Measurements from ENCODE around the gene SLFNL1.
A peak's percentile ranks its signal among the peaks of the same experiment; 100 is the strongest.

SLFNL1 gene

GRCh38 chr1:40983286-40983685 is 38.2 kb downstream of the SLFNL1 start:
- TF ChIP-seq TAF1 (IDR thresholded peaks at IDR 0.05; ENCODE audit: borderline replicate concordance, insufficient read depth, low read length), result no peak
- TF ChIP-seq POLR2AphosphoS5 (IDR thresholded peaks at IDR 0.05; ENCODE audit: low read depth, low read length), result no peak
- TF ChIP-seq FOXP2 (optimal IDR thresholded peaks at IDR 0.05; ENCODE audit: borderline replicate concordance, extremely low read depth, extremely low read length, insufficient read depth), result no peak
- TF ChIP-seq SIN3A (IDR thresholded peaks at IDR 0.05; ENCODE audit: borderline replicate concordance, insufficient read depth, low read length), result no peak
- TF ChIP-seq REST (IDR thresholded peaks at IDR 0.05; ENCODE audit: insufficient read depth in 1 of 2, low read depth in 2 of 2, low read length in 2 of 2), result no peak

- no peak for TF ChIP-seq FOXP2 (optimal IDR thresholded peaks at IDR 0.05; ENCODE audit: borderline replicate concordance, extremely low read depth, extremely low read length, insufficient read depth)
- no peak for TF ChIP-seq TAF1 (IDR thresholded peaks at IDR 0.05; ENCODE audit: borderline replicate concordance, insufficient read depth, low read length)
These were observed 38.8 kb downstream of the SLFNL1 start for GRCh38 chr1:40982721-40983120.

GRCh38 chr1:40981691-40982448 is 39.7 kb downstream of the SLFNL1 start:
- TF ChIP-seq SIN3A (IDR thresholded peaks at IDR 0.05; ENCODE audit: borderline replicate concordance, insufficient read depth, low read length) (no peak), POLR2AphosphoS5 (IDR thresholded peaks at IDR 0.05; ENCODE audit: low read depth, low read length) (no peak), REST (IDR thresholded peaks at IDR 0.05; ENCODE audit: insufficient read depth in 1 of 2, low read depth in 2 of 2, low read length in 2 of 2) (no peak)

GRCh38 chr1:40980453-40981121 is 40.9 kb downstream of the SLFNL1 start:
- TF ChIP-seq SIN3A (IDR thresholded peaks at IDR 0.05; ENCODE audit: borderline replicate concordance, insufficient read depth, low read length) (0 out of 2 replicates have a peak, but pooled peaks have one; percentile 3), REST (IDR thresholded peaks at IDR 0.05; ENCODE audit: insufficient read depth in 1 of 2, low read depth in 2 of 2, low read length in 2 of 2) (no peak; a peak in 1 of 4 replicates)

DNA sequence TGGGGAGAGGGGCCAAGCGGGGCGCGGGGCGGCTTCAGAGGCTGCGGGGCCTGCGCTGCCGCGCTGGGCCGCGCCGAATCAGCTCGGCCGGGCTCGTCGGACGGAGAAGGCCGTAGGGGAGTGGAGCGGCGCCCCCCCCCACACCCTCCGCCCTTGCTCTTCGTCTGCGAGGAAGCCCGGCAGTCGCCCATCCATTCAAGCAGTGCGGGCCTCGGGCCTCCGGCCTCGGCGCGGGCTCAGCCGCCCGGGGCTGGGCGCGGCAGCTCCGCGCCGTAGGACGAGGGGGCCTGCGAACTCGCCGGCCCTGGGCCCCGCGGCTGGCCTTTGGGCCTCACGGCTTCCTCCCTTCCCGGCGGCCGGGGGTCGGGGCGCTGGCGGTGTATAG is 41.5 kb downstream of the SLFNL1 start:
- TF ChIP-seq FOXP2 (optimal IDR thresholded peaks at IDR 0.05; ENCODE audit: borderline replicate concordance, extremely low read depth, extremely low read length, insufficient read depth) (no peak), TAF1 (IDR thresholded peaks at IDR 0.05; ENCODE audit: borderline replicate concordance, insufficient read depth, low read length) (no peak), REST (IDR thresholded peaks at IDR 0.05; ENCODE audit: insufficient read depth in 1 of 2, low read depth in 2 of 2, low read length in 2 of 2) (no peak), POLR2AphosphoS5 (IDR thresholded peaks at IDR 0.05; ENCODE audit: low read depth, low read length) (no peak), SIN3A (IDR thresholded peaks at IDR 0.05; ENCODE audit: borderline replicate concordance, insufficient read depth, low read length) (no peak)
